ENCODE results near the gene TSPEAR.
A peak's percentile ranks its signal among the peaks of the same experiment; 100 is the strongest.

TSPEAR gene

DNA sequence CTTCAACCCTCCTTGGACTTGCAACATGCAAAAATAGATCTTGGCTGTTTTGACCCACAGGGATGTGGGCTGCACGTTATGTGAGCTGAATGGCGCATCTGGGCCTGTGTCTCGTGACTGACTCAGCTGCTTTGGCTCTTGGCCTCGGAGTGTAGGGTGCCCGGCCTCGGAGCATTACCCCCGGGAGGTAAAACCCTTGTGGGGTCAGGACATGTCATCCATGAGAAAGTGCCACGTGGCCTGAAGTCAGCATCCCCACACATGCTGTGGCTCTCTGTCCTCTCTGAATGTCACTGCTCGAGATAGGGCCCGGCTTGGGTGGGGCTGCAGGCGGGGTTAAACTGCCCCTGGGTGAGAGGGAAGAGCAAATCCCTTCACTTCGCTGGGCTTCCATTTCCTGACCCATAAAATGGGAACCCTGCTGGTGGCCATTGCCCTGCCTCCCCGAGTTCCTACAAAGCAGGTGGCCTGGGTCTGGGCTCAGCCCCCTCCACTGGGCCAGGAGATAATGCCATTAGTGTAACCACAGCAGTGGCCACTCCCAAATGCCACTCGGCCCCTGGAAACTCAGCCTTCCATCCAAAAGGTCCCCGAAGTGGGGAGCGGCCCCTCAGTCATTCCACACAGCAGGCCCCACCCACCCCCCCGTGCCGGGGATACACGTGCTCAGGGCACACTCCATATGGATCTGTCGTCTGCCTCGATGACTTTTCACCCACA lies 22.8 kb upstream of the TSPEAR start:
- no peaks in the 10 kb centered on the region for H3K36me3 ChIP-seq (ENCODE audit: insufficient read depth, low read length)
- H3K4me1 ChIP-seq (ENCODE audit: insufficient read depth, low read length), result no peaks in the 10 kb centered on the region
- H3K9me3 ChIP-seq (ENCODE audit: control insufficient read depth, insufficient read depth, low read length), result peaks cover 22% of the 10 kb centered on the region
- H3K9ac ChIP-seq (ENCODE audit: low read depth, low read length), result no peak overlapping the region

GRCh38 chr21:44732956-44733355 lies 21.6 kb upstream of the TSPEAR start:
- Histone ChIP-seq H3K9ac (ENCODE audit: low read depth, low read length) (no peak overlapping the region), H3K36me3 (ENCODE audit: insufficient read depth, low read length) (no peaks in the 10 kb centered on the region), H3K9me3 (ENCODE audit: control insufficient read depth, insufficient read depth, low read length) (peaks cover 12% of the 10 kb centered on the region; the same call in 1 of the 2 replicates), H3K4me1 (ENCODE audit: insufficient read depth, low read length) (no peaks in the 10 kb centered on the region)

GRCh38 chr21:44732263-44732662 lies 20.9 kb upstream of the TSPEAR start:
- Histone ChIP-seq H3K36me3 (ENCODE audit: insufficient read depth, low read length) (no peaks in the 10 kb centered on the region), H3K9me3 (ENCODE audit: control insufficient read depth, insufficient read depth, low read length) (peaks cover 5% of the 10 kb centered on the region; the same call in 1 of the 2 replicates), H3K9ac (ENCODE audit: low read depth, low read length) (no peak overlapping the region), H3K4me1 (ENCODE audit: insufficient read depth, low read length) (no peaks in the 10 kb centered on the region)

- Histone ChIP-seq H3K4me1 (ENCODE audit: insufficient read depth, low read length) (no peaks in the 10 kb centered on the region), H3K9ac (ENCODE audit: low read depth, low read length) (no peak overlapping the region), H3K36me3 (ENCODE audit: insufficient read depth, low read length) (no peaks in the 10 kb centered on the region)
Observed at GRCh38 chr21:44730951-44731579, 19.7 kb upstream of the TSPEAR start.

GRCh38 chr21:44730028-44730395 lies 18.6 kb upstream of the TSPEAR start:
- H3K9me3 ChIP-seq (ENCODE audit: control insufficient read depth, insufficient read depth, low read length), result no peaks in the 10 kb centered on the region
- H3K9ac ChIP-seq (ENCODE audit: low read depth, low read length), result no peak overlapping the region
- H3K4me1 ChIP-seq (ENCODE audit: insufficient read depth, low read length), result no peaks in the 10 kb centered on the region
- no peaks in the 10 kb centered on the region for H3K36me3 ChIP-seq (ENCODE audit: insufficient read depth, low read length)

More at GRCh38 chr21:44730951-44731579, 19.7 kb upstream of the TSPEAR start:
- no peaks in the 10 kb centered on the region for H3K9me3 ChIP-seq (ENCODE audit: control insufficient read depth, insufficient read depth, low read length)

- Histone ChIP-seq H3K9ac (ENCODE audit: low read depth, low read length) (no peak overlapping the region), H3K36me3 (ENCODE audit: insufficient read depth, low read length) (no peaks in the 10 kb centered on the region), H3K4me1 (ENCODE audit: insufficient read depth, low read length) (no peaks in the 10 kb centered on the region)
Observed at GRCh38 chr21:44729336-44730027, 18.1 kb upstream of the TSPEAR start.

GRCh38 chr21:44728716-44729115 lies 17.3 kb upstream of the TSPEAR start:
- Histone ChIP-seq H3K4me1 (ENCODE audit: insufficient read depth, low read length) (no peaks in the 10 kb centered on the region), H3K36me3 (ENCODE audit: insufficient read depth, low read length) (no peaks in the 10 kb centered on the region), H3K9ac (ENCODE audit: low read depth, low read length) (no peak overlapping the region), H3K9me3 (ENCODE audit: control insufficient read depth, insufficient read depth, low read length) (no peaks in the 10 kb centered on the region)

More at GRCh38 chr21:44729336-44730027, 18.1 kb upstream of the TSPEAR start:
- no peaks in the 10 kb centered on the region for H3K9me3 ChIP-seq (ENCODE audit: control insufficient read depth, insufficient read depth, low read length)

GRCh38 chr21:44727757-44728156 lies 16.4 kb upstream of the TSPEAR start:
- H3K4me1 ChIP-seq (ENCODE audit: insufficient read depth, low read length), result peaks cover 3% of the 10 kb centered on the region
- no peak overlapping the region for H3K9ac ChIP-seq (ENCODE audit: low read depth, low read length)
- no peaks in the 10 kb centered on the region for H3K36me3 ChIP-seq (ENCODE audit: insufficient read depth, low read length)
- no peaks in the 10 kb centered on the region for H3K9me3 ChIP-seq (ENCODE audit: control insufficient read depth, insufficient read depth, low read length)

- Histone ChIP-seq H3K9ac (ENCODE audit: low read depth, low read length) (no peak overlapping the region), H3K9me3 (ENCODE audit: control insufficient read depth, insufficient read depth, low read length) (no peaks in the 10 kb centered on the region), H3K36me3 (ENCODE audit: insufficient read depth, low read length) (no peaks in the 10 kb centered on the region), H3K4me1 (ENCODE audit: insufficient read depth, low read length) (peaks cover 6% of the 10 kb centered on the region)
Observed at GRCh38 chr21:44727321-44727720, 15.9 kb upstream of the TSPEAR start.

DNA sequence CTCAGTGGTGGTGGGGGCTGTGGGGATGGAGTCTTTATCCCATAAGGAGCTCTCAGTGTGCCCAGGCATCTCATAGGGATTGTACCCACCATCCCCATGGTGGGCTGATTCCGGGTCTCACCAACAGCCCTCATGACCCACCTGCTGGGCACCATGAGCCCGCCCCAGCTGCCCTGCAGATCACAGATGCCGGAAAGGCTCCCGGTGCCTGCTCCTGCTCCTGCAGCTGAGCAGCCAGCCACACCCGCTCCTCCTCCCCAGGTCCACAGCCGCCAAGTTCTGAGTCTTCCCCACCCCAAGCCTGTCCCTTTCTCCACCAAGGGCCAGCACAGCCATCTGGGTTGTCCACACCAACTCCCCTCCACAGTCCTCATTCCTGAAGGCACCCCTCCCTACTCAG lies 15.5 kb upstream of the TSPEAR start:
- H3K36me3 ChIP-seq (ENCODE audit: insufficient read depth, low read length), result no peaks in the 10 kb centered on the region
- H3K9ac ChIP-seq (ENCODE audit: low read depth, low read length), result no peak overlapping the region
- no peaks in the 10 kb centered on the region for H3K9me3 ChIP-seq (ENCODE audit: control insufficient read depth, insufficient read depth, low read length)
- peaks cover 6% of the 10 kb centered on the region for H3K4me1 ChIP-seq (ENCODE audit: insufficient read depth, low read length)

GRCh38 chr21:44724926-44725325 lies 13.6 kb upstream of the TSPEAR start:
- Histone ChIP-seq H3K36me3 (ENCODE audit: insufficient read depth, low read length) (no peaks in the 10 kb centered on the region), H3K4me1 (ENCODE audit: insufficient read depth, low read length) (peaks cover 6% of the 10 kb centered on the region), H3K9ac (ENCODE audit: low read depth, low read length) (no peak overlapping the region), H3K9me3 (ENCODE audit: control insufficient read depth, insufficient read depth, low read length) (no peaks in the 10 kb centered on the region)

GRCh38 chr21:44724196-44724595 lies 12.8 kb upstream of the TSPEAR start:
- Histone ChIP-seq H3K36me3 (ENCODE audit: insufficient read depth, low read length) (no peaks in the 10 kb centered on the region), H3K9ac (ENCODE audit: low read depth, low read length) (no peak overlapping the region), H3K9me3 (ENCODE audit: control insufficient read depth, insufficient read depth, low read length) (no peaks in the 10 kb centered on the region), H3K4me1 (ENCODE audit: insufficient read depth, low read length) (peaks cover 6% of the 10 kb centered on the region)

DNA sequence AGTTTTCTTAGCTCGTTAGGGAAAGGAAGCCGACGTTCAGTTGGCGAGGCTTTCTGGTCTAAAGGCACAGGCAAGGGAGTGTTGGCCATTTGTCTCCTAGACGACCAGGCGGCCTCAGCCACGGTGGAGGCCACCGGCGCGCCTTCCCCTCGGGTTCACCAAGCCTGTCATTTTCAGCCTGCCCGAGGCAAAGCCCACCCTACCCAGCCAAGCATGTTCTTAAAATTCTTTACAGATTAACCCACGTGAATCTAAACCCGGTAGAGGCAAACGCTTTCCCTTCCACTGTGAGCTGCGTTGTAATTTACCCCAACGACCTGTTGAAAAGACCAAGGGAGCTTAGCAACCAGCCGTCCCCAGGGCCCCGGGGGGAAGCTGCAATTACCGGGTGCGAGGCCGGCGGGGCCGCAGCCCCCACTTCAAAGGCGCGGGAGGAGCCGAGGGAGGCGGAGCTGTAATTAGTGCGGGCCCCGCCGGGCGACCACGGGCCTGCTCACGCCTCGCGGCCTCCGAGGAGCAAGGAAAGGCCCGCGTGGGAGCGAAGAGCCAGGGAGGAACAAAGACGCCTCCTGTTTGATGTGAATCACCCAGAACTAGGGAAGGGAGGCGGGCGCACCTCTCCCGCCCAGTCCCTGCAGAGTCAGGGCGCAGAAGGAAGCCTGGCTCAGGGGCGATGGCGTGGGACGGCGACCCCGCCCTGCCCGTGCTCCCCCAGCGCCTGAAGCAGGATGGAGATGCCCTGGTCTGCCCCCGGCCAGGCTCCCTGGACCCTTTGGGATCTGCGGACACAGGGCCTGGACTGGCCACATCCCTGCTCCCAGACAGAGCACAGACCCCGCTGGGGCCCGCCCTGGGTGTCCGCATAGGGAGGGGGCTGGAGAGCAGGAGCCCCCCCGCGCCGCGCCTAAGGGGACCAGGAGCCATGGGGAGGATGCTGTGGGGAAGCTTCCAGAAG lies 12.1 kb upstream of the TSPEAR start:
- Histone ChIP-seq H3K9ac (ENCODE audit: low read depth, low read length) (peak overlapping the region; percentile 37), H3K4me1 (ENCODE audit: insufficient read depth, low read length) (peaks cover 6% of the 10 kb centered on the region)

GRCh38 chr21:44722731-44723130 lies 11.4 kb upstream of the TSPEAR start:
- Histone ChIP-seq H3K9ac (ENCODE audit: low read depth, low read length) (peak overlapping the region; percentile 37; the same call in 1 of the 2 replicates), H3K4me1 (ENCODE audit: insufficient read depth, low read length) (peaks cover 11% of the 10 kb centered on the region), H3K9me3 (ENCODE audit: control insufficient read depth, insufficient read depth, low read length) (no peaks in the 10 kb centered on the region), H3K36me3 (ENCODE audit: insufficient read depth, low read length) (no peaks in the 10 kb centered on the region)

More for the DNA sequence above, 12.1 kb upstream of the TSPEAR start:
- no peaks in the 10 kb centered on the region for H3K9me3 ChIP-seq (ENCODE audit: control insufficient read depth, insufficient read depth, low read length)
- H3K36me3 ChIP-seq (ENCODE audit: insufficient read depth, low read length), result no peaks in the 10 kb centered on the region

Measured in ES-I3 (cell line).